ENCODE results near the gene MUC5AC.
"Not testable (repeated sequence)": the region's sequence is repeated elsewhere in the genome, so short reads cannot be mapped to it uniquely, and the experiment has no call there.

The MUC5AC gene

DNA sequence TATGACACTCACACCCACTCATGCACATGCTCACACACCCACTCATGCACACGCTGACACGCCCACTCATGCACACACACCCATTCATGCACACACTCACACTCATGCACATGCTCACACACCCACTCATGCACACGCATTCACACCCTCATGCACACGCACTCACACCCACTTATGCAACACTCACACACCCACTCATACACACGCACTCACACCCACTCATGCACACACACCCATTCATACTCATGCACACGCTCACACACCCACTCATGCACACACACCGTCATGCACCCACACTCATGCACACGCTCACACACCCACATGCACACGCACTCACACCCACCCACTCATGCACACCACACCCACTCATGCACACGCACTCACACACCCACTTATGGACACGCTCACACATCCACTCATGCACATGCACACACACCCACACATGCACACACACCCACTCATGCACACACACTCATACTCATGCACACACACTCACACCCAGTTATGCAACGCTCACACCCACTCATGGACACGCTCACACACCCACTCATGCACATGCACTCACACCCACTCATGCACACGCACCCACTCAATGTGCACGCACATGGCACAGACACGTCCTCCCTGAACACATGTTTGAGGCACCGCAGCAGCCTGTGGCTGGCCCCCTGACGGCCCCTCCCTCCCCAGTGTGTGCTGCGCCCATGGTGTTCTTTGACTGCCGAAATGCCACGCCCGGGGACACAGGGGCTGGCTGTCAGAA, 17.9 kb downstream of the MUC5AC start:
- no peak for DNase-seq (ENCODE audit: low read depth, low spot score)

GRCh38 chr11:1176224-1177019, 18.7 kb downstream of the MUC5AC start:
- no peak for DNase-seq (ENCODE audit: low read depth, low spot score)

- no peak for DNase-seq (ENCODE audit: low read depth, low spot score)
Observed at GRCh38 chr11:1177020-1177770, 19.4 kb downstream of the MUC5AC start.

DNA sequence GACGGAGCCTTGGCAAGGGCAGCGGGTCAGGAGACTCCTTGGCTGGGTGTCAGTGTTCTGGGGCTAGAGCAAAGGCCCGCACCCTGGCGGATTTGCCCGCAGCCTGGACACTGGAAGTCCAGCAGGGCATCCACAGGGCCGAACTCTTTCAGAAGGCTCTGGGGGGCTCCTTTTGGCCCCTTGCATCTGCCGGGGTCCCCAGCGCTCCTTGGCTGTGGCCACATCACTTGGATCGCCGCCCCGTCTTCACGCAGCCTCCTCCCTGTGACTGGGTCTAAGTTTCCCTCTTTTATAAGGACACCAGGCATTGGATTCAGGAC, 20.0 kb downstream of the MUC5AC start:
- DNase-seq (ENCODE audit: low read depth, low spot score): no peak

DNA sequence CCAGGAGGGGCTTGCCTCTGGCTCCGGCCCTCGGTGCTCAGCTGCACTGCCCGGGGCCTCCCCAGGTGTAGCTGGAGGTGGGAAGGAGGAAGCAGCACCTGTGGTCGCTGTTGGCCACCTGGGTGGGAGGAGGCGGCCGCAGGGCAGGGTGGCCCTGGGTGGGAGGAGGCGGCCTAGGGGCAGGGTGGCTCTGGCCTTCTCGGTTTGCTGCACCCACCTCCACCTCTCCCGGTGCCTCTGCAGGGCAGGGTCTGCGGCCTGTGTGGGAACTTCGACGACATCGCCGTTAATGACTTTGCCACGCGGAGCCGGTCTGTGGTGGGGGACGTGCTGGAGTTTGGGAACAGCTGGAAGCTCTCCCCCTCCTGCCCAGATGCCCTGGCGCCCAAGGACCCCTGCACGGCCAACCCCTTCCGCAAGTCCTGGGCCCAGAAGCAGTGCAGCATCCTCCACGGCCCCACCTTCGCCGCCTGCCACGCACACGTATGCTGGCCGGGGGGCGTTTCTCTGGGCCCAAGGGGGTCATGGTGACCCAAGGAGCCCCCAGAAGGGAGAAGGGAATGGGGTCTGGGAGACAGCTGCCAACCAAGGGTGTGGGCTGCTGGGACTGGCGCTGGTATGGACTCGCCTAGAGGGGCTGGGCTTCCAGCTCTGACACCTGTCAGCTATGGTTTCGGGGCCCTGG, 20.6 kb downstream of the MUC5AC start:
- no peak for DNase-seq (ENCODE audit: low read depth, low spot score)

DNA sequence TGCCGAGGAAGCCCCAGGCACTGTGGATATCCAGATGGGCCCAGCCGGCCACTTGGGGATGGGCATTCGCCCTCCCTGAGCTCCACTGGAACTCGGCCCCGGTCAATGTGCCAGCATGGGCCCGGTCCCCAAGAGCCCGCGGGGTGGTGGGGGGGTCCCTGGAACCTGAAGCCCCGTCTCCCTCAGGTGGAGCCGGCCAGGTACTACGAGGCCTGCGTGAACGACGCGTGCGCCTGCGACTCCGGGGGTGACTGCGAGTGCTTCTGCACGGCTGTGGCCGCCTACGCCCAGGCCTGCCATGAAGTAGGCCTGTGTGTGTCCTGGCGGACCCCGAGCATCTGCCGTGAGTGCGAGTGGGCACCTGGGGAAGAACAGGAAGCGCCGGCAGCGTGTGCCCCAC, 21.2 kb downstream of the MUC5AC start:
- DNase-seq (ENCODE audit: low read depth, low spot score): no peak

DNA sequence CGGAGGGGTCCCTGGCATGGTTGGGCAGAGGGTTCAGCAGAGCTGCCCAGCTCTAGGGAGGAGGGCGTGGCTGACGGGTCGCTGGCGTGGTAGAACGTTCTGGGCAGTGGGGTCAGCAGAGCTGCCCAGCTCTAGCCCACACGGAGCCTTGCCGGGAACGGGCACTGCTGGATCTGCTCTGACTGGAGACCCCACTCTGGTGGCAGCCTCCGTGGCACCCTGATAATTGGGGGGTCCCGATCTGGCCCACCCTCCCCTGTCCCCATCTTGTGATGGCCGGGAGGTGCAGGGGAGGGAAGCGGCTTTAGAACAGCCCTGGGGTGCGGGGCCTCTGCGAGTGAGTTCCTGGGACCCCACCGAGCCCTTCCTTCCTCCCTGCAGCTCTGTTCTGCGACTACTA, 21.9 kb downstream of the MUC5AC start:
- no peak for DNase-seq (ENCODE audit: low read depth, low spot score)

DNA sequence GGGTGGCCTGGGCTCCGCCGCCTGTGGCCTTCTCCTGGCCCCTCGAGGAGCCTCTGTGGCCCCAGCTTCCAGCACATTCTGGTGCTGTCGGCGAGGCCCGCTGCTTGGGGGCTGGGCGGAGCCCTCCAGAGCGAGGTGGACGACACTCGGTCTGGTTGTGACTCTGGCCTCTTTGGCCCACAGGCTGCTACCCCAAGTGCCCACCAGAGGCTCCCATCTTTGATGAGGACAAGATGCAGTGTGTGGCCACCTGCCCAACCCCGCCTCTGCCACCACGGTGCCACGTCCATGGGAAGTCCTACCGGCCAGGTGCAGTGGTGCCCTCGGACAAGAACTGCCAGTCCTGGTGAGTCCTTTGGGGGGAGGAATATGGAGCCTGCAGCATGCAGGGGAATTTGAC, 22.4 kb downstream of the MUC5AC start:
- no peak for DNase-seq (ENCODE audit: low read depth, low spot score)

- DNase-seq (ENCODE audit: low read depth, low spot score): no peak
Observed at GRCh38 chr11:1180947-1181391, 23.2 kb downstream of the MUC5AC start.

DNA sequence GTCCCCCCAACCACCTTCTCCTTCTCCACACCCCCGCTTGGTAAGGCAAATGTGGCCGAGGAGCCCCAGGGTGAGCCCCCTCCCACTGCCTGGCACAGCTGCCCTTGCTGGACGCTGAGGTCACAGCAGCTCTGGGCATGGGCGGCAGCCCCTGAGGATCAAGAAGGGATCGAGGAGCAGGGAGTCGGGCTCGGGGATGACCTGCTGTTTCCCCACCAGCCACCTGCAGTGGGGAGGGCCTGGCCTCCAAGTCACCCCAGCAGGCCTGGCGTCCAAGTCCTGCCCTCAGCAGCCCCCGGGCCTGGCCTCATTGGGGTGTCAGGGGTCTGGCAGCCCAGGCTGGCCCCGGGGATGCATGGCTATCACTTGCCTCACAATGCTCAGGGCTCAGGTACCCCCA, 23.7 kb downstream of the MUC5AC start:
- no peak for DNase-seq (ENCODE audit: low read depth, low spot score)

DNA sequence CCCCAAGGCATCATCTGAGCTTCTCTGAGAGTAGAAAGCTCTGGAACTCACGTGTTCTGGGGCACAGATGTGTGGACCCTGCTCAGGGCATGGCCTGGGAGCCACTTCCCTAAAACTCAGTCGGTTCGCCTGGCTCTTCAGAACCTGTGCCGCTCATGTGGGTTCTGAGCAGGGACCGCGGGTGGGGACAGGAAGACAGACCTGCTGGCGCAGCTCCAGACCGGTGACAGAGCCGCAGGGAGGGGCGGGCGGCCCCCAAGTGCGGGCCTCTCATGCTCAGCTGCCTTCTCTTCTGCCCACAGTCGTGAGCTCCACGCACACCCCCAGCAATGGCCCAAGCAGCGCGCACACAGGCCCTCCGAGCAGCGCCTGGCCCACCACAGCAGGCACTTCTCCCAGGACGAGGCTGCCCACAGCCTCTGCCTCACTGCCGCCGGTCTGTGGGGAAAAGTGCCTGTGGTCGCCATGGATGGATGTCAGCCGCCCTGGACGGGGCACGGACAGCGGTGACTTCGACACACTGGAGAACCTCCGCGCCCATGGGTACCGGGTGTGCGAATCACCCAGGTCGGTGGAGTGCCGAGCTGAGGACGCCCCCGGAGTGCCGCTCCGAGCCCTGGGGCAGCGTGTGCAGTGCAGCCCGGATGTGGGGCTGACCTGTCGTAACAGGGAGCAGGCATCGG, 24.2 kb downstream of the MUC5AC start:
- no peak for DNase-seq (ENCODE audit: low read depth, low spot score)

DNA sequence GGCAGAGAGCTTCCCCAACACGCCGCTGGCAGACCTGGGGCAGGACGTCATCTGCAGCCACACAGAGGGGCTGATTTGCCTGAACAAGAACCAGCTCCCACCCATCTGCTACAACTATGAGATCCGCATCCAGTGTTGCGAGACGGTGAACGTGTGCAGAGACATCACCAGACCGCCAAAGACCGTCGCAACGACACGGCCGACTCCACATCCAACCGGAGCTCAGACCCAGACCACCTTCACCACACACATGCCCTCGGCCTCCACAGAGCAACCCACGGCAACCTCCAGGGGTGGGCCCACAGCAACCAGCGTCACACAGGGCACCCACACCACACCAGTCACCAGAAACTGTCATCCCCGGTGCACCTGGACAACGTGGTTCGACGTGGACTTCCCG, 26.4 kb downstream of the MUC5AC start:
- DNase-seq (ENCODE audit: low read depth, low spot score): not testable (repeated sequence)

GRCh38 chr11:1188451-1189130, 30.8 kb downstream of the MUC5AC start:
- DNase-seq (ENCODE audit: low read depth, low spot score): not testable (repeated sequence)

GRCh38 chr11:1189816-1190215, 32.1 kb downstream of the MUC5AC start:
- not testable (repeated sequence) for DNase-seq (ENCODE audit: low read depth, low spot score)

GRCh38 chr11:1191786-1192470, 34.2 kb downstream of the MUC5AC start:
- not testable (repeated sequence) for DNase-seq (ENCODE audit: low read depth, low spot score)

DNA sequence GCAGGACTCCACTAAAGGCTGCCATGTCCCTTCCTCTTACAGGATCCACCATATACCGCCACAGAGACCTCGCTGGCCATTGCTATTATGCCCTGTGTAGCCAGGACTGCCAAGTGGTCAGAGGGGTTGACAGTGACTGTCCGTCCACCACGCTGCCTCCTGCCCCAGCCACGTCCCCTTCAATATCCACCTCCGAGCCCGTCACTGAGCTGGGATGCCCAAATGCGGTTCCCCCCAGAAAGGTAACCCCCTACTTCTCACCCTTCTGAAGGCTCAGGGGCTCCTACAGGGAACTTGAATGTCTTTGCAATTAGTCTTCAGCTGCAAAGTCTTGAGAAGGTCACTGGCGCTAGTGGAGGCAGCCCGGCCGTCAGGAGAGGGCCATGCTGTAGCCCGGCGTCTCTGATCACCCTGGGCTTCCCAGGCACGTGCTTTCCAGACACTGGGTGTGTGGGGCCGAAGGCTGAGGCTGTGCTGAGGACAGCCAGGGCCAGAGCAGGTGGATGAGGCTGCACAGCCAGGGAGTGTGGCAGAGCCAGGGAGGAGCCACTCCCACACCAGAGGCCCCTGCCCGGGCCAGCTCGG, 35.1 kb downstream of the MUC5AC start:
- no peak for DNase-seq (ENCODE audit: low read depth, low spot score)

DNA sequence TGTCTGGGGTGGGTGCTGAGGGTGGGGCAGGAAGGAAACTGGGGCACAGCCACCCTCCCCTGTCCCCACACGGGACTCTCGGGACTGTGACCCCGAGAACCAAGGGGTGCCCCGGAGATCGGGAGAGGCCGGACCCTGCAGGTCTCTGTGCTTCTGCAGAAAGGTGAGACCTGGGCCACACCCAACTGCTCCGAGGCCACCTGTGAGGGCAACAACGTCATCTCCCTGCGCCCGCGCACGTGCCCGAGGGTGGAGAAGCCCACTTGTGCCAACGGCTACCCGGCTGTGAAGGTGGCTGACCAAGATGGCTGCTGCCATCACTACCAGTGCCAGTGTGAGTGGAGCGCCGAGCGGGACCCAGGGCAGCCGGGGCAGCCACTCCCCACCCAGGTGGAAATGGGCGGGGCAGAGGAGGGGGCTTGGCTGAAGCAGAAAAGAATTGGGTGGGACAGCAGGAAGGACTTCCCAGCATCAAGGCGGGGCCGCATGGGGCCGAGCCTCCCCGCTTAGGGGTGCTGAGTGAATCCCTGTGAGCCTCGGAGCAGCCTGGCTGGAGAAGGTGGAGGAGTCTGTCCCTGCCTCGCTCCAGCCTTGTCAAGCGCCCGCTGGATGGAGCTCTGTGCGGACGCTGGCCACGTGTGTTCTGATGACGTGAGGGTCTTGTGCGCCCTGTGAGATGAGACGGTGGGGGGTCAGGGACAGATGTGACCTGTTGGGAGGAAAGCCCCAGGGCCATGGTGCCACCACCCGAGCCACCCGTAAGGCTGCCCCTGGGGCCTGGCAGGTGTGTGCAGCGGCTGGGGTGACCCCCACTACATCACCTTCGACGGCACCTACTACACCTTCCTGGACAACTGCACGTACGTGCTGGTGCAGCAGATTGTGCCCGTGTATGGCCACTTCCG, 35.8 kb downstream of the MUC5AC start:
- no peak for DNase-seq (ENCODE audit: low read depth, low spot score)

DNA sequence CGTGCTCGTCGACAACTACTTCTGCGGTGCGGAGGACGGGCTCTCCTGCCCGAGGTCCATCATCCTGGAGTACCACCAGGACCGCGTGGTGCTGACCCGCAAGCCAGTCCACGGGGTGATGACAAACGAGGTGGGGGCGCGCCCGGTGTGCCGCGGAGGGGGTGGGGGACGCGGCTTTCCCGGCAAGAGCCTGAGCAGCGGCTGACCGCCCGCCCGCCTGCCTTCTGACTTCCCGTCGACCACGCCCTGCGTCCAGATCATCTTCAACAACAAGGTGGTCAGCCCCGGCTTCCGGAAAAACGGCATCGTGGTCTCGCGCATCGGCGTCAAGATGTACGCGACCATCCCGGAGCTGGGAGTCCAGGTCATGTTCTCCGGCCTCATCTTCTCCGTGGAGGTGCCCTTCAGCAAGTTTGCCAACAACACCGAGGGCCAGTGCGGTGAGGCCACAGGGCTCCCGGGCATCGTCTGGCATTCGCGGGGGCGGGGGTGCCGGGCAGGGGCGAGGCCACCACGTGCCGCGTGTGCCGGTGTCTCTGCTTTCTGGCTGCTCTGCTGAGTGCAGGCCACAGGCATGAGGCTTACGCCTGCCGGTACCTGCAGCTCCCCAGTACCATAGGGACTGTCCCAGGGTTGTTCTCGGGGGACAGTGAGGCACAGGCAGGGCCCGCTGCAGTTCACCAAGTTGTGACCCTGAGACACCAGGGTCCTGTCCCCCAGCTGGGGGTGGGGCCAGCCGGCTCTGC, 36.7 kb downstream of the MUC5AC start:
- no peak for DNase-seq (ENCODE audit: low read depth, low spot score)
